Suprapubic skin (tissue), 4 donors: ENCODE measurements around the gene DAP. TPM values are rescaled to one million over a fixed set of nuclear protein-coding genes. Genes with fewer than 3 reads are reported as not detected.

Experiments used
- DNase-seq, 2 donors: peaks; one replicate each; pipeline ENCODE4 v3.0.0-alpha.2; 2019; ENCODE audit warnings: low spot score in 2 of 2
- H3K27ac ChIP-seq: fragments of 200-600 bp; sonication (generic); one replicate; pipeline ENCODE4 v1.5.1; 2019
- H3K27me3 ChIP-seq: fragments of 200-600 bp; sonication (generic); one replicate; pipeline ENCODE4 v1.5.1; 2019
- H3K36me3 ChIP-seq: fragments of 200-600 bp; sonication (generic); one replicate; pipeline ENCODE4 v1.5.1; 2019
- H3K4me1 ChIP-seq: fragments of 200-600 bp; sonication (generic); one replicate; pipeline ENCODE4 v1.5.1; 2019
- H3K4me3 ChIP-seq: fragments of 200-600 bp; sonication (generic); one replicate; pipeline ENCODE4 v1.5.1; 2019; ENCODE audit warnings: mild to moderate bottlenecking
- H3K9me3 ChIP-seq: fragments of 200-600 bp; sonication (generic); one replicate; pipeline ENCODE4 v1.5.1; 2019
- CTCF ChIP-seq, 2 donors: fragments of 200-600 bp in 1 of 2; fragments of 450-650 bp in 1 of 2; sonication (generic) in 1 of 2; IDR thresholded peaks; one replicate each; pipeline ENCODE4 v1.5.1; 2016 to 2019; ENCODE audit warnings: antibody characterized with exemption in 2 of 2, mild to moderate bottlenecking in 1 of 2, moderate library complexity in 1 of 2
- EP300 ChIP-seq: sonication (generic); formaldehyde crosslinking; IDR thresholded peaks from one replicate; pipeline ENCODE4 v1.6.1; 2017; ENCODE audit warnings: antibody characterized with exemption
- POLR2A ChIP-seq, 2 donors: fragments of 450-650 bp; IDR thresholded peaks; one replicate each; pipeline ENCODE4 v1.6.1; 2017; ENCODE audit warnings: antibody characterized with exemption in 2 of 2, mild to moderate bottlenecking in 2 of 2, moderate library complexity in 2 of 2
- POLR2AphosphoS5 ChIP-seq, 3 donors: sonication (generic); formaldehyde crosslinking; IDR thresholded peaks; one replicate each; pipeline ENCODE4 v1.6.1; 2017; ENCODE audit warnings: antibody characterized with exemption in 3 of 3
- WGBS: methylation state at CpG from one replicate; pipeline ENCODE4 v1.1.5; 2018; 5-methylcytosine and 5-hydroxymethylcytosine counted together
- total RNA-seq, 4 donors: library from RNA; depleted of rRNA; stranded (reverse); fragments of >200 nt; gene quantifications; one replicate each; pipeline ENCODE4 v1.1.0, GENCODE V29; 2016

Gene DAP
- total RNA-seq, 4 donors from 2014 or later: 37.8 to 71.7 (median 56.4) TPM

- peaks cover 12% of the 10 kb centered on the region for H3K36me3 ChIP-seq
- WGBS: 90% methylated on average over 7 of the region's 8 CpGs
- H3K27ac ChIP-seq: no peak overlapping the region
- peaks cover 6% of the 10 kb centered on the region for H3K4me1 ChIP-seq
- no peak overlapping the region for H3K4me3 ChIP-seq
- peak in 1 of 2 donors; percentile 58 for DNase-seq
- TF ChIP-seq CTCF (IDR thresholded peaks at IDR 0.05): no peak
- no peak for TF ChIP-seq POLR2A (IDR thresholded peaks at IDR 0.05)
- no peak for TF ChIP-seq POLR2AphosphoS5 (IDR thresholded peaks at IDR 0.05)
- TF ChIP-seq EP300: no peak
- H3K9me3 ChIP-seq: no peaks in the 10 kb centered on the region
- H3K27me3 ChIP-seq: no peaks in the 10 kb centered on the region
Measured at GRCh38 chr5:10652606-10653005, 108.4 kb downstream of the DAP start.

GRCh38 chr5:10652151-10652550 is 108.9 kb downstream of the DAP start:
- Histone ChIP-seq H3K27me3 (no peaks in the 10 kb centered on the region), H3K9me3 (no peaks in the 10 kb centered on the region), H3K27ac (no peak overlapping the region), H3K36me3 (peaks cover 12% of the 10 kb centered on the region), H3K4me1 (peaks cover 6% of the 10 kb centered on the region), H3K4me3 (no peak overlapping the region)
- no CpG with 5 or more reads among the region's 13 CpGs for WGBS
- TF ChIP-seq CTCF (IDR thresholded peaks at IDR 0.05) (no peak), POLR2AphosphoS5 (IDR thresholded peaks at IDR 0.05) (no peak), EP300 (no peak), POLR2A (IDR thresholded peaks at IDR 0.05) (no peak)
- peak in 1 of 2 donors; percentile 76 for DNase-seq

- WGBS: 87% methylated on average over 48 of the region's 68 CpGs
- Histone ChIP-seq H3K27me3 (no peaks in the 10 kb centered on the region), H3K9me3 (no peaks in the 10 kb centered on the region), H3K4me1 (peaks cover 6% of the 10 kb centered on the region), H3K27ac (no peak overlapping the region), H3K36me3 (peaks cover 12% of the 10 kb centered on the region), H3K4me3 (no peak overlapping the region)
- DNase-seq: peak in 1 of 2 donors; percentile 63
- TF ChIP-seq CTCF (IDR thresholded peaks at IDR 0.05): no peak
- TF ChIP-seq POLR2A (IDR thresholded peaks at IDR 0.05): no peak
- no peak for TF ChIP-seq POLR2AphosphoS5 (IDR thresholded peaks at IDR 0.05)
- no peak for TF ChIP-seq EP300
Measured at GRCh38 chr5:10649666-10650380, 111.2 kb downstream of the DAP start.

- no peak for TF ChIP-seq CTCF (IDR thresholded peaks at IDR 0.05)
- TF ChIP-seq POLR2AphosphoS5 (IDR thresholded peaks at IDR 0.05): no peak
- WGBS: 94% methylated on average over 15 of the region's 60 CpGs
- no peaks in the 10 kb centered on the region for H3K27me3 ChIP-seq
- no peaks in the 10 kb centered on the region for H3K9me3 ChIP-seq
- DNase-seq: peak in 1 of 2 donors; percentile 60
- peaks cover 6% of the 10 kb centered on the region for H3K4me1 ChIP-seq
- H3K36me3 ChIP-seq: peaks cover 12% of the 10 kb centered on the region
- no peak overlapping the region for H3K27ac ChIP-seq
- no peak overlapping the region for H3K4me3 ChIP-seq
Measured at GRCh38 chr5:10648806-10649665, 112.0 kb downstream of the DAP start.

- H3K4me3 ChIP-seq: no peak overlapping the region
- TF ChIP-seq POLR2AphosphoS5 (IDR thresholded peaks at IDR 0.05): no peak
- TF ChIP-seq POLR2A (IDR thresholded peaks at IDR 0.05): no peak
- no peak for TF ChIP-seq CTCF (IDR thresholded peaks at IDR 0.05)
- TF ChIP-seq EP300: no peak
- H3K9me3 ChIP-seq: no peaks in the 10 kb centered on the region
- peaks cover 1% of the 10 kb centered on the region for H3K4me1 ChIP-seq
- 97% methylated on average over 5 of the region's 5 CpGs for WGBS
- H3K27ac ChIP-seq: no peak overlapping the region
- H3K36me3 ChIP-seq: peaks cover 12% of the 10 kb centered on the region
- DNase-seq: peak in 1 of 2 donors; percentile 24
- H3K27me3 ChIP-seq: no peaks in the 10 kb centered on the region
Measured at GRCh38 chr5:10647640-10648039, 113.4 kb downstream of the DAP start.
